Colonic mucosa (tissue), 4 donors: ENCODE data around the gene FAM168A. TPM values are rescaled to one million over a fixed set of nuclear protein-coding genes. Genes with fewer than 3 reads are reported as not detected.

Source experiments
- DNase-seq: peaks from one replicate; pipeline ENCODE4 v3.0.0-alpha.2; 2020
- H3K27ac ChIP-seq: fragments of 200-600 bp; one replicate; pipeline ENCODE4 v1.8.0; 2021
- H3K27me3 ChIP-seq: fragments of 200-600 bp; one replicate; pipeline ENCODE4 v1.8.0; 2021
- H3K36me3 ChIP-seq: fragments of 200-600 bp; one replicate; pipeline ENCODE4 v1.8.0; 2021
- H3K4me1 ChIP-seq: fragments of 200-600 bp; one replicate; pipeline ENCODE4 v1.8.0; 2021; ENCODE audit warnings: mild to moderate bottlenecking
- H3K4me3 ChIP-seq: fragments of 200-600 bp; one replicate; pipeline ENCODE4 v1.8.0; 2021
- H3K9ac ChIP-seq, 2 donors: one replicate each; pipeline ENCODE4 v1.7.0; 2013; ENCODE audit warnings: control low read depth in 2 of 2, low read depth in 2 of 2, low read length in 2 of 2
- H3K9me3 ChIP-seq: fragments of 200-600 bp; one replicate; pipeline ENCODE4 v1.8.0; 2021
- intact Hi-C: fragments of 100-400 bp; cut with DNase I; formaldehyde crosslinking; loops from one replicate; pipeline ENCODE4 v1.14.1; 2022
- total RNA-seq, 2 donors: library from RNA; stranded (reverse); fragmentation: NEBNext Ultra II Directional in 1 of 2; extraction: Animal tissue kit (Norgen Biotek cat#: 25700) in 1 of 2; gene quantifications; one replicate each; pipeline ENCODE4 v1.2.1, GENCODE V29; 2021
- TF ChIP-seq, protein P1 (sequence below): fragments of 200-600 bp; IDR thresholded peaks from one replicate; pipeline ENCODE4 v1.8.0; 2022; ENCODE audit warnings: antibody characterized with exemption, mild to moderate bottlenecking
- donor health status: healthy.
- donor health status: DM: no; HTN: no; CAD: no.
- donor health status: DM: no; HTN: no; CAD: no.

FAM168A gene
- total RNA-seq, 2 donors from 2014 or later, result 16.9 to 21.6 TPM

GRCh38 chr11:73496134-73496533 is 101.8 kb downstream of the FAM168A start:
- intact Hi-C loops, result no loop called here
- no peaks in the 10 kb centered on the region for H3K36me3 ChIP-seq
- no peak for DNase-seq
- no peak overlapping the region for H3K4me3 ChIP-seq
- no peaks in the 10 kb centered on the region for H3K27me3 ChIP-seq
- no peaks in the 10 kb centered on the region for H3K4me1 ChIP-seq
- no peak overlapping the region for H3K9ac ChIP-seq
- no peaks in the 10 kb centered on the region for H3K9me3 ChIP-seq
- TF ChIP-seq, protein P1, sequence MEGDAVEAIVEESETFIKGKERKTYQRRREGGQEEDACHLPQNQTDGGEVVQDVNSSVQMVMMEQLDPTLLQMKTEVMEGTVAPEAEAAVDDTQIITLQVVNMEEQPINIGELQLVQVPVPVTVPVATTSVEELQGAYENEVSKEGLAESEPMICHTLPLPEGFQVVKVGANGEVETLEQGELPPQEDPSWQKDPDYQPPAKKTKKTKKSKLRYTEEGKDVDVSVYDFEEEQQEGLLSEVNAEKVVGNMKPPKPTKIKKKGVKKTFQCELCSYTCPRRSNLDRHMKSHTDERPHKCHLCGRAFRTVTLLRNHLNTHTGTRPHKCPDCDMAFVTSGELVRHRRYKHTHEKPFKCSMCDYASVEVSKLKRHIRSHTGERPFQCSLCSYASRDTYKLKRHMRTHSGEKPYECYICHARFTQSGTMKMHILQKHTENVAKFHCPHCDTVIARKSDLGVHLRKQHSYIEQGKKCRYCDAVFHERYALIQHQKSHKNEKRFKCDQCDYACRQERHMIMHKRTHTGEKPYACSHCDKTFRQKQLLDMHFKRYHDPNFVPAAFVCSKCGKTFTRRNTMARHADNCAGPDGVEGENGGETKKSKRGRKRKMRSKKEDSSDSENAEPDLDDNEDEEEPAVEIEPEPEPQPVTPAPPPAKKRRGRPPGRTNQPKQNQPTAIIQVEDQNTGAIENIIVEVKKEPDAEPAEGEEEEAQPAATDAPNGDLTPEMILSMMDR, result no peak
- H3K27ac ChIP-seq, result no peak overlapping the region

- TF ChIP-seq, protein P1, result no peak
- H3K9me3 ChIP-seq, result no peaks in the 10 kb centered on the region
- intact Hi-C loops, result no loop called here
Measured at GRCh38 chr11:73495731-73496130, 102.2 kb downstream of the FAM168A start.

DNA sequence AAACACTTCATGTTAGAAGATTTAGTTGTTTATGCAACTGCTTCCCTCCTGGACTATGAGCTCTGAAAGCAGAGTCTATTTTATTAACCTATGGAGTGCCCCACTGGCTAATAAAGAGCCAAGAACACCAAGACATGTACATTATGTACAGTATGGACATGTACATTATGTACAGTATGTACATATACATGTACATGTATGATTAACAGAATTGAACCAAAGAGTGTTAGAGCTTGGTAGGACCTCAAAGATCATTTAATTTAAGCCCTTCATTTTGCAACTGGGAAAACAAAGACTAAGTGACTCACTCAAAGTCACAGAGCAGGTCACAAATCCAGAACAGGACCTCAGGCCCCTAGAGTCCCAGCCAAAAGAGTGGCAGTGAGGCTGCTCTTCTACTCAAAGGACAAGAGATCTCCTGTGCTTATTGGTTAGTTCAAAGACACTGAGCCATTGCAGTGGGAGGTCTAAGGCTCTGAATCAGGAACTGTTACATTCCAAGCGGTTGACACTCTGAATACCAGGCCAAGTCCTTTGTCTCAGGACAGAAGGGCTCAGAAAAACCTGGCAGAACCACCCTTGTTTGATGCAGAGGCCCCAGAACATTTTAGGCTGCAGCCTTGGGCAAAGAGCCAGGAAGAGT is 103.8 kb downstream of the FAM168A start:
- Histone ChIP-seq H3K27ac (no peak overlapping the region), H3K9ac (no peak overlapping the region), H3K36me3 (no peaks in the 10 kb centered on the region), H3K27me3 (no peaks in the 10 kb centered on the region), H3K4me1 (no peaks in the 10 kb centered on the region), H3K4me3 (no peak overlapping the region), H3K9me3 (no peaks in the 10 kb centered on the region)
- DNase-seq, result no peak
- intact Hi-C loops, result no loop called here
- TF ChIP-seq, protein P1, result no peak

More at GRCh38 chr11:73495731-73496130, 102.2 kb downstream of the FAM168A start:
- no peak overlapping the region for H3K4me3 ChIP-seq
- H3K4me1 ChIP-seq, result no peaks in the 10 kb centered on the region
- H3K36me3 ChIP-seq, result no peaks in the 10 kb centered on the region
- no peaks in the 10 kb centered on the region for H3K27me3 ChIP-seq
- H3K27ac ChIP-seq, result no peak overlapping the region
- DNase-seq, result no peak
- no peak overlapping the region for H3K9ac ChIP-seq

DNA sequence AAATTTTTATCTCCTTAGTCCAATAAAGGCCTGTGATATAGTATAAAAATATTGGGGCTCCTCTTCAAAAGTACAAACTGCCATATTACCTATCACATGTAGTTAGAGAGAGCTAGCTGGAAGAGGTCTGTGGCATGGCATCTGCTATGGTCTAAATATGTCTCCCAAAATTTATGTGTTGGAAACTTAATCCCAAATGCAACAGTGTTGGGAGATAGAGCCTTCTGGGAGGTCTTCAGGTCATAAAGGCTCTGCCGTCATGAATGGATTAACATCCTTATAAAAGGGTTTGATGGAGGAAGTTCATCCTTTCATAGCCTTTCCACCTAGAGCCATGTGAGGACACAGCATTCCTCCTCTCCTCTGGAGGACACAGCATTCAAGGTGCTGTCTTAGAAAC is 116.3 kb downstream of the FAM168A start:
- TF ChIP-seq, protein P1, result no peak
- no peaks in the 10 kb centered on the region for H3K9me3 ChIP-seq
- H3K27ac ChIP-seq, result no peak overlapping the region
- DNase-seq, result no peak
- H3K9ac ChIP-seq, result no peak overlapping the region
- H3K36me3 ChIP-seq, result no peaks in the 10 kb centered on the region
- H3K27me3 ChIP-seq, result no peaks in the 10 kb centered on the region
- H3K4me3 ChIP-seq, result no peak overlapping the region
- H3K4me1 ChIP-seq, result no peaks in the 10 kb centered on the region
- intact Hi-C loops, result no loop called here

GRCh38 chr11:73480677-73481076 is 117.2 kb downstream of the FAM168A start:
- H3K27me3 ChIP-seq, result no peaks in the 10 kb centered on the region
- H3K4me1 ChIP-seq, result no peaks in the 10 kb centered on the region
- TF ChIP-seq, protein P1, result no peak
- no peaks in the 10 kb centered on the region for H3K9me3 ChIP-seq
- H3K4me3 ChIP-seq, result no peak overlapping the region
- H3K9ac ChIP-seq, result no peak overlapping the region
- no peak overlapping the region for H3K27ac ChIP-seq
- intact Hi-C loops, result no loop called here
- no peaks in the 10 kb centered on the region for H3K36me3 ChIP-seq
- DNase-seq, result no peak
